SK-N-SH treated with all-trans-retinoic acid at 6 μM for 48 hours (cell line): ENCODE data around the gene KRTAP6-2.

Experiments
- ATAC-seq: fragments of 200-7000 bp; cut with Tn5 transposase; 3 replicates; pipeline ENCODE4 v1.9.1; 2020; ENCODE audit warnings: mild to moderate bottlenecking, moderate library complexity
- CSDC2 ChIP-seq: fragments of 250-450 bp; sonication (Bioruptor Pico); IDR thresholded peaks from 2 replicates; pipeline ENCODE4 v1.5.0; 2020; ENCODE audit warnings: mild to moderate bottlenecking, moderate library complexity
- CSRNP3 ChIP-seq: fragments of 250-450 bp; sonication (Bioruptor Pico); IDR thresholded peaks from 2 replicates; pipeline ENCODE4 v1.5.1; 2021; ENCODE audit warnings: mild to moderate bottlenecking, moderate library complexity
- ESRRG ChIP-seq: fragments of 250-450 bp; sonication (Bioruptor Pico); IDR thresholded peaks from 2 replicates; pipeline ENCODE4 v1.6.1; 2021; ENCODE audit warnings: mild to moderate bottlenecking
- GLIS3 ChIP-seq: fragments of 250-450 bp; sonication (Bioruptor Pico); IDR thresholded peaks from 2 replicates; pipeline ENCODE4 v1.5.0; 2020; ENCODE audit warnings: mild to moderate bottlenecking, moderate library complexity
- ISL1 ChIP-seq: fragments of 250-450 bp; sonication (Bioruptor Pico); IDR thresholded peaks from 2 replicates; pipeline ENCODE4 v2.1.2; 2022; ENCODE audit warnings: mild to moderate bottlenecking, moderate library complexity
- OSR1 ChIP-seq: fragments of 250-450 bp; sonication (Bioruptor Pico); IDR thresholded peaks from 2 replicates; pipeline ENCODE4 v1.8.0; 2022; ENCODE audit warnings: moderate library complexity, mild to moderate bottlenecking, inconsistent platforms
- PATZ1 ChIP-seq: fragments of 250-450 bp; sonication (Bioruptor Pico); IDR thresholded peaks from 2 replicates; pipeline ENCODE4 v1.8.0; 2020; ENCODE audit warnings: mild to moderate bottlenecking, moderate library complexity, borderline replicate concordance
- POU6F1 ChIP-seq: fragments of 250-450 bp; sonication (Bioruptor Pico); IDR thresholded peaks from 2 replicates; pipeline ENCODE4 v1.8.0; 2021; ENCODE audit warnings: low read depth, mild to moderate bottlenecking, moderate library complexity, borderline replicate concordance
- PPARA ChIP-seq: fragments of 250-450 bp; sonication (Bioruptor Pico); IDR thresholded peaks from 2 replicates; pipeline ENCODE4 v1.5.0; 2020; ENCODE audit warnings: mild to moderate bottlenecking, borderline replicate concordance
- RARB ChIP-seq: fragments of 250-450 bp; sonication (Bioruptor Pico); IDR thresholded peaks from 2 replicates; pipeline ENCODE4 v1.8.0; 2021; ENCODE audit warnings: mild to moderate bottlenecking, moderate library complexity
- SNAI2 ChIP-seq: fragments of 250-450 bp; sonication (Bioruptor Pico); IDR thresholded peaks from 2 replicates; pipeline ENCODE4 v1.5.0; 2020; ENCODE audit warnings: mild to moderate bottlenecking, moderate library complexity
- TCF4 ChIP-seq: fragments of 250-450 bp; sonication (Bioruptor Pico); IDR thresholded peaks from 2 replicates; pipeline ENCODE4 v1.8.0; 2021; ENCODE audit warnings: mild to moderate bottlenecking, moderate library complexity, borderline replicate concordance
- TOX ChIP-seq: fragments of 250-450 bp; sonication (Bioruptor Pico); IDR thresholded peaks from 2 replicates; pipeline ENCODE4 v1.8.0; 2021; ENCODE audit warnings: mild to moderate bottlenecking, moderate library complexity, borderline replicate concordance
- TSHZ2 ChIP-seq: fragments of 250-450 bp; sonication (Bioruptor Pico); IDR thresholded peaks from 2 replicates; pipeline ENCODE4 v1.5.0; 2020; ENCODE audit warnings: mild to moderate bottlenecking, moderate library complexity
- ZC3H10 ChIP-seq: fragments of 250-450 bp; sonication (Bioruptor Pico); IDR thresholded peaks from 2 replicates; pipeline ENCODE4 v1.5.1; 2021; ENCODE audit warnings: mild to moderate bottlenecking, moderate library complexity
- ZFP3 ChIP-seq: fragments of 250-450 bp; sonication (Bioruptor Pico); IDR thresholded peaks from 2 replicates; pipeline ENCODE4 v1.5.0; 2020; ENCODE audit warnings: mild to moderate bottlenecking, moderate library complexity
- ZFP30 ChIP-seq: fragments of 450-650 bp; formaldehyde crosslinking; IDR thresholded peaks from 2 replicates; pipeline ENCODE4 v1.5.0; 2022; ENCODE audit warnings: mild to moderate bottlenecking, moderate library complexity
- ZNF565 ChIP-seq: fragments of 450-650 bp; formaldehyde crosslinking; conservative IDR thresholded peaks from 2 replicates; pipeline ENCODE4 v1.5.0; 2020; ENCODE audit warnings: low read depth, mild to moderate bottlenecking, moderate library complexity
- ZNF70 ChIP-seq: fragments of 450-650 bp; formaldehyde crosslinking; IDR thresholded peaks from 2 replicates; pipeline ENCODE4 v1.5.0; 2020; ENCODE audit warnings: mild to moderate bottlenecking, moderate library complexity
- ZNF8 ChIP-seq: fragments of 450-650 bp; formaldehyde crosslinking; IDR thresholded peaks from 2 replicates; pipeline ENCODE4 v1.5.0; 2020; ENCODE audit warnings: mild to moderate bottlenecking, moderate library complexity

The KRTAP6-2 gene

GRCh38 chr21:30638686-30639085 is 40.0 kb upstream of the KRTAP6-2 start:
- TF ChIP-seq TCF4 (CRISPR knock-in tag) = no peak
- no peak for TF ChIP-seq PATZ1 (CRISPR knock-in tag)
- TF ChIP-seq ZNF565 (CRISPR knock-in tag) = no peak
- no peak for TF ChIP-seq RARB (CRISPR knock-in tag)
- no peak for TF ChIP-seq PPARA (CRISPR knock-in tag)
- TF ChIP-seq GLIS3 = no peak
- no peak for TF ChIP-seq TOX
- no peak for TF ChIP-seq ZFP3
- TF ChIP-seq CSDC2 (CRISPR knock-in tag) = no peak
- no peak for ATAC-seq

- TF ChIP-seq ZNF8 = no peak
- TF ChIP-seq ZNF70 (CRISPR knock-in tag) = no peak
- no peak for ATAC-seq
Observed at GRCh38 chr21:30634906-30635305, 36.2 kb upstream of the KRTAP6-2 start, which contains the start of gene KRTAP20-2. TSS of gene KRTAP20-2 (plus strand) at chr21:30635206. CDS start at chr21:30635264, 58 bp downstream.

DNA sequence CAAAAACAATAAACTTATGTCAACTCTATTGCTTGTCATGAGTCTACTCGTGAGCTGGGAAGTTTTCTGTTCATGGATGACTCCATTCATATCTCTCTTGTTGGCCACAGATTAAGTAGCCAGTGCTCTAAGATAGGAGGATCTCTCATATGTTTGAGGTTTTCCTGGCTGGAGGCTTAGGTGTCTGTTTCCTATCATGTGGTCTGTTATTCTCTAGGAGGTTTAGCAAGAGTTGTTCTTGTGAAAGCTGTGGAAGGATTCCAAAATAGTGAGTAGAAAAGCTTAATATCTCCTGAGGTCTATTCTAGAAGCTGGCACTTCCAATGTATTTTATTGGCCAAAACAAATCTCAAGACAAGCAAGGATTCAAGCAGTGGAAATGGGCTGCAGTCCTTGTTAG is 30.5 kb upstream of the KRTAP6-2 start:
- TF ChIP-seq GLIS3 (no peak), ZNF565 (CRISPR knock-in tag) (no peak), OSR1 (CRISPR knock-in tag) (no peak)

DNA sequence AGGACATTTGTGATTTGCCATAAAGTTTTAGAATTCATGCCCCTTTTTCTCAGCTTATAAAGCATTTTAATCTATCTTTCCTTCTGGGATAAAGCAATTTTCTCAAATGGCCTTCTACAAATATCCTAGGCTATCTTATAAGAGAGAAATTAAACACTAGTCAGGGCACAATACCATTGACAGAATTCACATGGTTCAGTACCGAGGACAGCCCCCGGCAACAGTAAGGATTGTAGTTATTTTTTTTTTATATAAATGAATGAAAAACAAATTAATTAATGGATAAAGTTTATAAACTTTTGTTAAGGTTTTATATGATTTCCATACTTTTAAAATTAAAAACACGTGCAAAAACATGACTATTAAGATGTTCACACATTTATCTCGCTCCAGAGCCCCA is 29.4 kb upstream of the KRTAP6-2 start:
- ATAC-seq = no peak
- TF ChIP-seq ZC3H10 (CRISPR knock-in tag) (no peak), ISL1 (CRISPR knock-in tag) (no peak), ZNF8 (no peak), TSHZ2 (CRISPR knock-in tag) (no peak), PATZ1 (CRISPR knock-in tag) (no peak), ZFP30 (CRISPR knock-in tag) (no peak), POU6F1 (CRISPR knock-in tag) (no peak), ESRRG (CRISPR knock-in tag) (no peak), ZFP3 (no peak), ZNF70 (CRISPR knock-in tag) (no peak), SNAI2 (CRISPR knock-in tag) (no peak), CSRNP3 (no peak)

More for the DNA sequence above, 30.5 kb upstream of the KRTAP6-2 start:
- no peak for ATAC-seq
